Neural progenitor cell (in vitro differentiated cells): ENCODE measurements around the gene NAA11. TPM values are rescaled to one million over a fixed set of nuclear protein-coding genes. Genes with fewer than 3 reads are reported as not detected.

Experiments
- DNase-seq: peaks from one replicate; pipeline ENCODE4 v3.0.0-alpha.2; 2016; ENCODE audit warnings: low spot score
- H2AFZ ChIP-seq: fragments of 200-600 bp; sonication (generic); replicated peaks from 2 replicates; pipeline ENCODE4 v1.6.1; 2016; ENCODE audit warnings: antibody characterized with exemption
- H3F3A ChIP-seq: fragments of 200-600 bp; sonication (generic); 2 replicates; pipeline ENCODE4 v1.6.1; 2016; ENCODE audit warnings: antibody characterized with exemption, low read depth
- H3K27ac ChIP-seq: fragments of 200-600 bp; sonication (generic); 2 replicates; pipeline ENCODE4 v1.5.1; 2016; ENCODE audit warnings: mild to moderate bottlenecking
- H3K27me3 ChIP-seq: fragments of 200-600 bp; sonication (generic); 2 replicates; pipeline ENCODE4 v1.6.1; 2016; ENCODE audit warnings: mild to moderate bottlenecking, moderate library complexity
- H3K36me3 ChIP-seq: fragments of 200-600 bp; sonication (generic); 2 replicates; pipeline ENCODE4 v1.5.1; 2016
- H3K4me1 ChIP-seq: fragments of 200-600 bp; sonication (generic); 2 replicates; pipeline ENCODE4 v1.6.1; 2016; ENCODE audit warnings: mixed run types
- H3K4me2 ChIP-seq: fragments of 200-600 bp; sonication (generic); 2 replicates; pipeline ENCODE4 v1.6.1; 2016
- H3K4me3 ChIP-seq: fragments of 200-600 bp; sonication (generic); 2 replicates; pipeline ENCODE4 v1.5.1; 2016
- H3K79me2 ChIP-seq: fragments of 200-600 bp; sonication (generic); 2 replicates; pipeline ENCODE4 v1.6.1; 2016; ENCODE audit warnings: low read depth
- H3K9ac ChIP-seq: fragments of 200-600 bp; sonication (generic); 2 replicates; pipeline ENCODE4 v1.6.1; 2016
- H3K9me3 ChIP-seq: fragments of 200-600 bp; sonication (generic); 2 replicates; pipeline ENCODE4 v1.5.1; 2016; ENCODE audit warnings: low read depth
- H4K20me1 ChIP-seq: fragments of 200-600 bp; sonication (generic); 2 replicates; pipeline ENCODE4 v1.6.1; 2016; ENCODE audit warnings: low read depth
- H3K27ac Mint-ChIP-seq: 3 replicates; pipeline ENCODE4 v1.8.0; 2021; ENCODE audit warnings: mixed read lengths
- H3K27me3 Mint-ChIP-seq: 2 replicates; pipeline ENCODE4 v1.8.0; 2022; ENCODE audit warnings: low read depth, mild to moderate bottlenecking, inconsistent platforms, moderate library complexity, mixed read lengths; ENCODE audit not compliant: insufficient read depth
- H3K36me3 Mint-ChIP-seq: 3 replicates; pipeline ENCODE4 v1.8.0; 2021; ENCODE audit warnings: mixed read lengths
- H3K4me1 Mint-ChIP-seq: 3 replicates; pipeline ENCODE4 v1.8.0; 2021; ENCODE audit warnings: mixed read lengths
- H3K4me3 Mint-ChIP-seq: 3 replicates; pipeline ENCODE4 v1.8.0; 2021; ENCODE audit warnings: mild to moderate bottlenecking, moderate library complexity, mixed read lengths
- H3K9me3 Mint-ChIP-seq: 3 replicates; pipeline ENCODE4 v1.8.0; 2020; ENCODE audit warnings: mixed read lengths
- EZH2 ChIP-seq: fragments of 200-600 bp; sonication (generic); IDR thresholded peaks from 2 replicates; pipeline ENCODE4 v1.6.1; 2017; ENCODE audit warnings: antibody characterized with exemption, mild to moderate bottlenecking, moderate library complexity
- EZH2phosphoT487 ChIP-seq: fragments of 200-600 bp; sonication (generic); IDR thresholded peaks from 2 replicates; pipeline ENCODE4 v1.6.1; 2017; ENCODE audit warnings: antibody characterized with exemption
- total RNA-seq: library from RNA; depleted of rRNA; stranded (reverse); fragments of >200 nt; gene quantifications from 2 replicates; pipeline ENCODE4 v1.2.3, GENCODE V29; 2015; ENCODE audit warnings: low replicate concordance
- TF ChIP-seq, protein P1 (sequence below): fragments of 200-600 bp; sonication (generic); IDR thresholded peaks from 2 replicates; pipeline ENCODE4 v1.5.1; 2017; ENCODE audit warnings: antibody characterized with exemption, mild to moderate bottlenecking

The NAA11 gene
- total RNA-seq, 1 donor from 2014 or later = not detected

DNA sequence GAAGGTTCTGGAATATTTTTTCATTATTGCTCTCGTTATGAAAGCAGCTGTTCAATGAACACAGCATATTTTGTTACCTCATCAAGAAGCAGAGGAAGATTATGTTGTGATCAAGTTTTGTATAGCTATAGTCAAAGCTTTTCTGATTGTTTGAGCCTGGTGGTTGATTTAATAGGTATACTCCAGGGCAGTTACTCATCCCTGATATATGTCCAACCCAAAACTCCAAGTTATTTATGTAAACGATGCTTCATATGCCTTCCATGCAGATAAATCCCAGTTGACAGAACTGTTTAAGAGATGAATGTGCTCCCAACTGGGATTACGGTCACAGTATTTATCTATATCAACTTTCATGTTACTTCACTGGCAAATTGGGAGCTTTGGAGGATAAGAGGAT is 19.1 kb downstream of the NAA11 start:
- Histone ChIP-seq H3K4me2 (no peak overlapping the region), H3K27me3 (no peaks in the 10 kb centered on the region), H3K79me2 (no peaks in the 10 kb centered on the region), H3K36me3 (no peaks in the 10 kb centered on the region), H4K20me1 (no peaks in the 10 kb centered on the region), H3K9ac (no peak overlapping the region), H3F3A (no peaks in the 10 kb centered on the region), H3K9me3 (no peaks in the 10 kb centered on the region), H3K4me3 (no peak overlapping the region), H2AFZ (peak overlapping the region; percentile 15), H3K27ac (no peak overlapping the region), H3K4me1 (no peaks in the 10 kb centered on the region)
- no peaks in the 10 kb centered on the region for H3K27me3 Mint-ChIP-seq
- no peak for DNase-seq
- no peaks in the 10 kb centered on the region for H3K9me3 Mint-ChIP-seq
- H3K4me3 Mint-ChIP-seq = no peak overlapping the region
- H3K4me1 Mint-ChIP-seq = no peaks in the 10 kb centered on the region
- no peak overlapping the region for H3K27ac Mint-ChIP-seq
- no peak for TF ChIP-seq EZH2
- TF ChIP-seq EZH2phosphoT487 = no peak
- TF ChIP-seq, protein P1, sequence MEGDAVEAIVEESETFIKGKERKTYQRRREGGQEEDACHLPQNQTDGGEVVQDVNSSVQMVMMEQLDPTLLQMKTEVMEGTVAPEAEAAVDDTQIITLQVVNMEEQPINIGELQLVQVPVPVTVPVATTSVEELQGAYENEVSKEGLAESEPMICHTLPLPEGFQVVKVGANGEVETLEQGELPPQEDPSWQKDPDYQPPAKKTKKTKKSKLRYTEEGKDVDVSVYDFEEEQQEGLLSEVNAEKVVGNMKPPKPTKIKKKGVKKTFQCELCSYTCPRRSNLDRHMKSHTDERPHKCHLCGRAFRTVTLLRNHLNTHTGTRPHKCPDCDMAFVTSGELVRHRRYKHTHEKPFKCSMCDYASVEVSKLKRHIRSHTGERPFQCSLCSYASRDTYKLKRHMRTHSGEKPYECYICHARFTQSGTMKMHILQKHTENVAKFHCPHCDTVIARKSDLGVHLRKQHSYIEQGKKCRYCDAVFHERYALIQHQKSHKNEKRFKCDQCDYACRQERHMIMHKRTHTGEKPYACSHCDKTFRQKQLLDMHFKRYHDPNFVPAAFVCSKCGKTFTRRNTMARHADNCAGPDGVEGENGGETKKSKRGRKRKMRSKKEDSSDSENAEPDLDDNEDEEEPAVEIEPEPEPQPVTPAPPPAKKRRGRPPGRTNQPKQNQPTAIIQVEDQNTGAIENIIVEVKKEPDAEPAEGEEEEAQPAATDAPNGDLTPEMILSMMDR = no peak
- no peaks in the 10 kb centered on the region for H3K36me3 Mint-ChIP-seq

DNA sequence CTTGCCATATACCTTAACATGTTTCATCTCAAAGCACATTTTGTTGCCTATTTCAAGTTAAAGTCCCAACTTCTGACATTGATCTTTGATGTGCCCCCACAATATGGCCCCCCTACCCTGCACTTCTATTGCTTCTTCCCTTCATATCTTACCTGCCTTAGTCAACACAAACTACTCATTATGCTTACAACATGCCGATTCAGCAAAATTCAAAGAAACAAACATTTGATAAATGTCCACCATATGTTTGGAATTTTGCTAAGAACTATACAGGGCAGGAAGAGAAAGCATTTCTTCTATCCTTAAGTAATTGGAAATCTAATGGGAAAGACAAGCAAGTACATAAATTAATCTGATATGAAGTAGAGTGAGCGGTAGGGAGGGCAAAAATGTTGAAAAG is 25.6 kb downstream of the NAA11 start:
- H4K20me1 ChIP-seq = no peaks in the 10 kb centered on the region
- TF ChIP-seq, protein P1 = no peak
- TF ChIP-seq EZH2phosphoT487 = no peak
- Mint-ChIP-seq H3K36me3 (no peaks in the 10 kb centered on the region), H3K27ac (no peak overlapping the region), H3K4me3 (no peak overlapping the region), H3K4me1 (no peaks in the 10 kb centered on the region), H3K27me3 (peaks cover 3% of the 10 kb centered on the region), H3K9me3 (no peaks in the 10 kb centered on the region)
- no peak overlapping the region for H3K4me3 ChIP-seq
- no peak overlapping the region for H2AFZ ChIP-seq
- H3K27me3 ChIP-seq = no peaks in the 10 kb centered on the region
- H3K79me2 ChIP-seq = no peaks in the 10 kb centered on the region
- no peaks in the 10 kb centered on the region for H3F3A ChIP-seq
- H3K9me3 ChIP-seq = no peaks in the 10 kb centered on the region
- no peak overlapping the region for H3K9ac ChIP-seq
- no peak for DNase-seq
- no peak overlapping the region for H3K27ac ChIP-seq
- H3K36me3 ChIP-seq = no peaks in the 10 kb centered on the region
- H3K4me1 ChIP-seq = no peaks in the 10 kb centered on the region
- H3K4me2 ChIP-seq = no peak overlapping the region

DNA sequence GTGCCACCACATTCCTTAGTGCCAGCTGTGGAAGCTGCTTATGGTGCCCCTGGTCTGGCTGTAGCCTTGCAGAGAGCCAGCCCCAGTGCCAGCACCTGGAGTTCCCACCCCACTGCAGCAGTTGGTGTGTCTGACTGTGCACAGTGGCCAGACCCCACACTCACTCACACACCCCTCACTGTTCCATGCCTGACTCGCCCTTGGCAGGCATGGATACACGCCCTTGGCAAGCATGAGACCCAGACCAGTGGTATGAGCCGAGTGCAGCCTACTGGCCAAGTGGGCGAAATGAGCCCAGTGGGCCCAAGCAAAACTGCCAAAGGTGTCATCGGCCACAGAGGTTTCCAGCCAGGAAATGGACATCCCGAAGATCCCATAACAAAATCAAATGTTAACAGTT is 27.4 kb downstream of the NAA11 start:
- H3K27ac Mint-ChIP-seq = no peak overlapping the region
- H3K36me3 Mint-ChIP-seq = no peaks in the 10 kb centered on the region
- no peaks in the 10 kb centered on the region for H3K4me1 Mint-ChIP-seq
- H3K4me2 ChIP-seq = no peak overlapping the region
- H3K4me1 ChIP-seq = no peaks in the 10 kb centered on the region
- no peak for DNase-seq
- no peaks in the 10 kb centered on the region for H3K36me3 ChIP-seq
- no peaks in the 10 kb centered on the region for H3K79me2 ChIP-seq
- no peaks in the 10 kb centered on the region for H4K20me1 ChIP-seq
- H3K9me3 ChIP-seq = no peaks in the 10 kb centered on the region
- TF ChIP-seq, protein P1 = no peak
- TF ChIP-seq EZH2phosphoT487 (no peak), EZH2 (no peak)
- no peaks in the 10 kb centered on the region for H3K27me3 ChIP-seq
- no peak overlapping the region for H3K4me3 Mint-ChIP-seq
- peaks cover 3% of the 10 kb centered on the region for H3K27me3 Mint-ChIP-seq
- H3K9ac ChIP-seq = no peak overlapping the region
- H3K4me3 ChIP-seq = no peak overlapping the region
- H3K9me3 Mint-ChIP-seq = no peaks in the 10 kb centered on the region
- H3F3A ChIP-seq = no peaks in the 10 kb centered on the region
- H3K27ac ChIP-seq = no peak overlapping the region
- no peak overlapping the region for H2AFZ ChIP-seq

DNA sequence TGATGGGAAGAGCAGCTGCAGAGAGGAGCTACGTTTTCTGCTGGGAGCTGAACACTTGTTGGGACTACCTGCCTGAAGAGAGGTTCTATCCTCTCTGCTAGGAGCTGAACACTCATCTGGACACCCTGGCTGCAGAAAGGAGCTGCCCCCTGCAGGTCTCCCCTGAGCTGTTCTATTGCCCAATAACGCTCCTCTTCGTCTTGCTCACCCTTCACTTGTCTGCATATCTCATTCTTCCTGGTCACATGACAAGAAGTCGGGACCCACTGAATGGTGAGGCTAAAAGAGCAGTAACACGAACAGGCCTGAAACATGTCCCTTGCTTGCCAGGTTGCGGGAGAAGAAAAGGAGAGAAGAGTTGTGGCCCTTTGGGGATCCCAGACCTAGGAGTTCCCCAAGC is 27.8 kb downstream of the NAA11 start:
- no peaks in the 10 kb centered on the region for H3K4me1 ChIP-seq

More for the DNA sequence above, 27.8 kb downstream of the NAA11 start:
- Histone ChIP-seq H3K27ac (no peak overlapping the region), H3K9me3 (no peaks in the 10 kb centered on the region), H3K4me2 (no peak overlapping the region), H3K79me2 (no peaks in the 10 kb centered on the region), H3K36me3 (no peaks in the 10 kb centered on the region), H2AFZ (peak overlapping the region; percentile 42), H3K9ac (no peak overlapping the region), H3K27me3 (no peaks in the 10 kb centered on the region), H4K20me1 (no peaks in the 10 kb centered on the region), H3F3A (no peaks in the 10 kb centered on the region), H3K4me3 (no peak overlapping the region)
- TF ChIP-seq, protein P1 = no peak
- TF ChIP-seq EZH2 (no peak), EZH2phosphoT487 (no peak)
- no peaks in the 10 kb centered on the region for H3K36me3 Mint-ChIP-seq
- no peaks in the 10 kb centered on the region for H3K4me1 Mint-ChIP-seq
- no peak overlapping the region for H3K27ac Mint-ChIP-seq
- peaks cover 3% of the 10 kb centered on the region for H3K27me3 Mint-ChIP-seq
- DNase-seq = no peak
- no peaks in the 10 kb centered on the region for H3K9me3 Mint-ChIP-seq
- H3K4me3 Mint-ChIP-seq = no peak overlapping the region
